GM12874 (cell line): ENCODE results near the gene R3HDM4.

ENCODE experiments used
- CTCF ChIP-seq: IDR thresholded peaks from 2 replicates; pipeline ENCODE4 v1.5.1; 2011; ENCODE audit warnings: low read depth, mild to moderate bottlenecking, control low read depth, low read length, moderate library complexity; ENCODE audit not compliant: insufficient read depth

Gene R3HDM4

GRCh38 chr19:887599-887998, 25.4 kb downstream of the R3HDM4 start:
- TF ChIP-seq CTCF: no peak

- TF ChIP-seq CTCF: no peak
Observed at GRCh38 chr19:887072-887471, 25.9 kb downstream of the R3HDM4 start.

- no peak for TF ChIP-seq CTCF
Observed at GRCh38 chr19:885536-886224, 27.3 kb downstream of the R3HDM4 start.

- TF ChIP-seq CTCF: no peak
Observed at GRCh38 chr19:884420-885211, 28.4 kb downstream of the R3HDM4 start.

GRCh38 chr19:883661-884211, 29.3 kb downstream of the R3HDM4 start:
- no peak for TF ChIP-seq CTCF

- no peak for TF ChIP-seq CTCF
Observed at GRCh38 chr19:882871-883497, 30.0 kb downstream of the R3HDM4 start.
